ENCODE results near the gene CADPS. TPM values are rescaled to one million over a fixed set of nuclear protein-coding genes. Genes with fewer than 3 reads are reported as not detected.

The CADPS gene
- total RNA-seq, 1 donor from 2014 or later, result 149 TPM

DNA sequence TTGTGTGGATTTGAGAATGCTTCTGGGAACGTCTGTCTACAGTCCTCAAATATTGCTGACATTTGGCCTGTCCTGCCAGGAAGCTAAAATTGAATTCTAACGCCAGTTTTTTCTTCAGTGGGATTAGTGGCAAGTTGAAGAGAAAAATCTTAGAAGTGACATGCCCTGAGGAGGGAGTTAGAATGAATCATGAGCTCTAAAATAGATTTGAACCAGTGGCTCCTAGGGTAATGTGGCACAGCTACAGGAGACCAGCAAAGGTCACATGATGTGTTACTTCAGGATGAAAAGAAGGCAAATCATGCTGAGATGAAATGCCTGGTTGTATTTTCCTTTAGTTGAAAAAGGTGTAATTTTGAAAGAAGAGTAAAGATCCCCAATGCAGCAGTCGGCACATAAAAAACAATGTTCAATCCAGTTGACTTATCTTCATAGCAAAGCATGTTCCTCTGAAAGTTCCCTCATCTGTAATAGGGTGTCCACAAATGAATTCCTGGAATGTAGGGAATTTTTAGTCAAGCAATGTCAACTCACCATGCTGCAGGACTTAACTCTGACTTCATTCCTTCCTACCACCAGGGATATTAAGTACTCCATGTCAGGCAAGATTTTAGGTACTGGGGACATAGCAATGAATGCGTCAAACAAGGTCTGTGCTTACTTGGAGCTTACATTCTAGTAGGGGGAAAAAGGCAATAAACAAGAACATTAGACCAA lies 171.6 kb downstream of the CADPS start:
- TF ChIP-seq, protein P1, sequence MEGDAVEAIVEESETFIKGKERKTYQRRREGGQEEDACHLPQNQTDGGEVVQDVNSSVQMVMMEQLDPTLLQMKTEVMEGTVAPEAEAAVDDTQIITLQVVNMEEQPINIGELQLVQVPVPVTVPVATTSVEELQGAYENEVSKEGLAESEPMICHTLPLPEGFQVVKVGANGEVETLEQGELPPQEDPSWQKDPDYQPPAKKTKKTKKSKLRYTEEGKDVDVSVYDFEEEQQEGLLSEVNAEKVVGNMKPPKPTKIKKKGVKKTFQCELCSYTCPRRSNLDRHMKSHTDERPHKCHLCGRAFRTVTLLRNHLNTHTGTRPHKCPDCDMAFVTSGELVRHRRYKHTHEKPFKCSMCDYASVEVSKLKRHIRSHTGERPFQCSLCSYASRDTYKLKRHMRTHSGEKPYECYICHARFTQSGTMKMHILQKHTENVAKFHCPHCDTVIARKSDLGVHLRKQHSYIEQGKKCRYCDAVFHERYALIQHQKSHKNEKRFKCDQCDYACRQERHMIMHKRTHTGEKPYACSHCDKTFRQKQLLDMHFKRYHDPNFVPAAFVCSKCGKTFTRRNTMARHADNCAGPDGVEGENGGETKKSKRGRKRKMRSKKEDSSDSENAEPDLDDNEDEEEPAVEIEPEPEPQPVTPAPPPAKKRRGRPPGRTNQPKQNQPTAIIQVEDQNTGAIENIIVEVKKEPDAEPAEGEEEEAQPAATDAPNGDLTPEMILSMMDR (IDR thresholded peaks at IDR 0.05; ENCODE audit: unreplicated experiment), result no peak
- DNase-seq (ENCODE audit: low spot score, unreplicated experiment), result no peak
- Mint-ChIP-seq H3K27ac (no peak overlapping the region), H3K9me3 (ENCODE audit: low read depth) (no peaks in the 10 kb centered on the region), H3K4me1 (ENCODE audit: low read depth) (peaks cover 2% of the 10 kb centered on the region), H3K36me3 (ENCODE audit: insufficient read depth) (peaks cover 3% of the 10 kb centered on the region), H3K4me3 (ENCODE audit: low read depth) (no peak overlapping the region), H3K27me3 (no peaks in the 10 kb centered on the region)

- H3K27ac Mint-ChIP-seq, result no peak overlapping the region
- peaks cover 1% of the 10 kb centered on the region for H3K4me1 Mint-ChIP-seq (ENCODE audit: low read depth)
- no peak overlapping the region for H3K4me3 Mint-ChIP-seq (ENCODE audit: low read depth)
- H3K9me3 Mint-ChIP-seq (ENCODE audit: low read depth), result no peaks in the 10 kb centered on the region
- TF ChIP-seq, protein P1 (IDR thresholded peaks at IDR 0.05; ENCODE audit: unreplicated experiment), result no peak
- H3K27me3 Mint-ChIP-seq, result no peaks in the 10 kb centered on the region
- no peak for DNase-seq (ENCODE audit: low spot score, unreplicated experiment)
- H3K36me3 Mint-ChIP-seq (ENCODE audit: insufficient read depth), result peaks cover 5% of the 10 kb centered on the region
Observed at GRCh38 chr3:62700357-62700756, 174.9 kb downstream of the CADPS start.

- H3K36me3 Mint-ChIP-seq (ENCODE audit: insufficient read depth), result peaks cover 5% of the 10 kb centered on the region
- TF ChIP-seq, protein P1 (IDR thresholded peaks at IDR 0.05; ENCODE audit: unreplicated experiment), result no peak
- H3K27me3 Mint-ChIP-seq, result no peaks in the 10 kb centered on the region
- DNase-seq (ENCODE audit: low spot score, unreplicated experiment), result no peak
- H3K9me3 Mint-ChIP-seq (ENCODE audit: low read depth), result no peaks in the 10 kb centered on the region
- H3K4me3 Mint-ChIP-seq (ENCODE audit: low read depth), result no peak overlapping the region
- H3K27ac Mint-ChIP-seq, result no peak overlapping the region
- H3K4me1 Mint-ChIP-seq (ENCODE audit: low read depth), result peaks cover 1% of the 10 kb centered on the region
Observed at GRCh38 chr3:62699728-62700127, 175.5 kb downstream of the CADPS start.

DNA sequence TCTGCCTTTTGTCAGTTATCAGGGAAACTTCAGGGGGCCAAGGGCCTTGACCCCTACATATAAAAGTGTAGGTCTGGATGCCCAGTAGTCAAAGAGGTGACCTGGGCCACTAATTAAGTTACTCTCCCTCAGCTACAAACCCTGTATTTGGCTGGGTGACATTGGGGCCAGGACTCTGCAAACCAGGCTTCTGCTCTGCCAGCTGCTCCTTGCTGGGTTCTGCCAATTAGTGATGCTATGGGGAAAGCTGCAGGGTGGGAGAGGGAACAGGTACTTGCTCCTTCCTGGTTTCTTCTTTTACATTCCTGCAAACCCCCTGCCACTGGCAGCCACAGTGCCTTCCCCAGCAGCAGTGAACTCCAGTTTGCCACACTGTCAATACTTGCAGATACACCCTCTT lies 179.2 kb downstream of the CADPS start:
- H3K4me3 Mint-ChIP-seq (ENCODE audit: low read depth), result no peak overlapping the region
- TF ChIP-seq, protein P1 (IDR thresholded peaks at IDR 0.05; ENCODE audit: unreplicated experiment), result no peak
- DNase-seq (ENCODE audit: low spot score, unreplicated experiment), result no peak
- H3K4me1 Mint-ChIP-seq (ENCODE audit: low read depth), result no peaks in the 10 kb centered on the region
- no peaks in the 10 kb centered on the region for H3K27me3 Mint-ChIP-seq
- H3K36me3 Mint-ChIP-seq (ENCODE audit: insufficient read depth), result peaks cover 2% of the 10 kb centered on the region
- H3K27ac Mint-ChIP-seq, result no peak overlapping the region
- no peaks in the 10 kb centered on the region for H3K9me3 Mint-ChIP-seq (ENCODE audit: low read depth)

GRCh38 chr3:62688812-62689211 lies 186.4 kb downstream of the CADPS start:
- Mint-ChIP-seq H3K4me1 (ENCODE audit: low read depth) (peaks cover 6% of the 10 kb centered on the region), H3K9me3 (ENCODE audit: low read depth) (no peaks in the 10 kb centered on the region), H3K27ac (no peak overlapping the region), H3K4me3 (ENCODE audit: low read depth) (no peak overlapping the region), H3K36me3 (ENCODE audit: insufficient read depth) (no peaks in the 10 kb centered on the region), H3K27me3 (no peaks in the 10 kb centered on the region)
- TF ChIP-seq, protein P1 (IDR thresholded peaks at IDR 0.05; ENCODE audit: unreplicated experiment), result no peak
- no peak for DNase-seq (ENCODE audit: low spot score, unreplicated experiment)

All from progenitor cell of endocrine pancreas (in vitro differentiated cells).